Natural killer cell (primary cell): ENCODE data around the gene GPR37. TPM values are rescaled to one million over a fixed set of nuclear protein-coding genes. Genes with fewer than 3 reads are reported as not detected.

Experiments used
- ATAC-seq, 3 donors: fragments of 150-1000 bp in 2 of 3; fragments of 200-7000 bp in 1 of 3; cut with Tn5 transposase; 1 replicate in 1 of 3; 2 replicates in 2 of 3; pipeline ENCODE4 v1.10.0; 2021; ENCODE audit warnings: mild to moderate bottlenecking in 2 of 3, moderate library complexity in 2 of 3
- DNase-seq, 2 donors: peaks; one replicate each; pipeline versions ENCODE4 v3.0.0 to v3.0.0-alpha.2; 2013 to 2021; ENCODE audit warnings: mixed read lengths in 1 of 2
- H3K27ac ChIP-seq: one replicate; pipeline ENCODE4 v1.5.1; 2013; ENCODE audit warnings: mild to moderate bottlenecking, low read length
- H3K27me3 ChIP-seq: one replicate; pipeline ENCODE4 v1.6.1; 2013; ENCODE audit warnings: low read length; ENCODE audit not compliant: control insufficient read depth, insufficient read depth
- H3K36me3 ChIP-seq: one replicate; pipeline ENCODE4 v1.6.1; 2013; ENCODE audit warnings: low read length; ENCODE audit not compliant: control insufficient read depth, insufficient read depth
- H3K4me1 ChIP-seq: one replicate; pipeline ENCODE4 v1.6.1; 2013; ENCODE audit warnings: low read length; ENCODE audit not compliant: control insufficient read depth, insufficient read depth
- H3K4me3 ChIP-seq: one replicate; pipeline ENCODE4 v1.5.1; 2013; ENCODE audit warnings: low read length
- H3K9me3 ChIP-seq: one replicate; pipeline ENCODE4 v1.6.1; 2013; ENCODE audit warnings: low read length; ENCODE audit not compliant: control insufficient read depth, insufficient read depth
- H3K27ac Mint-ChIP-seq, 2 donors: one replicate each; pipeline ENCODE4 v1.8.0; 2022; ENCODE audit warnings: mild to moderate bottlenecking in 2 of 2, mixed read lengths in 2 of 2, moderate library complexity in 1 of 2
- H3K27me3 Mint-ChIP-seq, 2 donors: one replicate each; pipeline ENCODE4 v1.8.0; 2022; ENCODE audit warnings: low read depth in 2 of 2, mixed read lengths in 2 of 2
- H3K36me3 Mint-ChIP-seq: one replicate; pipeline ENCODE4 v1.8.0; 2022; ENCODE audit warnings: mixed read lengths
- H3K4me1 Mint-ChIP-seq, 2 donors: one replicate each; pipeline ENCODE4 v1.8.0; 2022; ENCODE audit warnings: mixed read lengths in 2 of 2
- H3K4me3 Mint-ChIP-seq: one replicate; pipeline ENCODE4 v1.8.0; 2022; ENCODE audit warnings: mild to moderate bottlenecking, moderate library complexity, mixed read lengths
- H3K9me3 Mint-ChIP-seq, 2 donors: one replicate each; pipeline ENCODE4 v1.8.0; 2022; ENCODE audit warnings: mixed read lengths in 2 of 2
- CTCF ChIP-seq: fragments of 200-600 bp; IDR thresholded peaks from one replicate; pipeline ENCODE4 v1.8.0; 2022; ENCODE audit warnings: antibody characterized with exemption
- WGBS: methylation state at CpG from one replicate; pipeline ENCODE4 v1.1.7; 2013; ENCODE audit warnings: missing lambda C conversion rate; ENCODE audit not compliant: insufficient coverage; 5-methylcytosine and 5-hydroxymethylcytosine counted together
- intact Hi-C: fragments of 100-400 bp; cut with micrococcal nuclease; formaldehyde crosslinking; loops from one replicate; pipeline ENCODE4 v1.14.2; 2022
- total RNA-seq, 4 donors: library from RNA; stranded (reverse); fragments of 120-200 nt in 1 of 4; gene quantifications; one replicate each; pipeline versions ENCODE4 v1.2.3 to v1.2.4, GENCODE V29; 2013 to 2022

The GPR37 gene
- total RNA-seq, 3 donors from 2014 or later (not counting 1 experiment from before 2014, with no cell fraction given) = not detected

- ATAC-seq (no peak), DNase-seq (no peak)
- no peak for TF ChIP-seq CTCF
- H3K27me3 ChIP-seq = no peaks in the 10 kb centered on the region
- H3K27me3 Mint-ChIP-seq = peaks cover 0 to 4% of the 10 kb centered on the region in 2 donors
- H3K27ac ChIP-seq = no peak overlapping the region
- no peak overlapping the region for H3K4me3 Mint-ChIP-seq
- intact Hi-C loops = no loop called here
- 91% methylated on average over 2 of the region's 2 CpGs for whole genome bisulfite sequencing
- peaks cover 0 to 2% of the 10 kb centered on the region in 2 donors for H3K9me3 Mint-ChIP-seq
- H3K36me3 Mint-ChIP-seq = no peaks in the 10 kb centered on the region
- H3K4me1 Mint-ChIP-seq = no peaks in the 10 kb centered on the region
- H3K9me3 ChIP-seq = no peaks in the 10 kb centered on the region
- H3K4me1 ChIP-seq = no peaks in the 10 kb centered on the region
- H3K36me3 ChIP-seq = no peaks in the 10 kb centered on the region
- no peak overlapping the region for H3K27ac Mint-ChIP-seq
- H3K4me3 ChIP-seq = no peak overlapping the region
Measured at GRCh38 chr7:124781418-124781817, 15.8 kb upstream of the GPR37 start.

- ATAC-seq = no peak
- H3K36me3 ChIP-seq = no peaks in the 10 kb centered on the region
- intact Hi-C loops = no loop called here
Measured at GRCh38 chr7:124780608-124781007, 15.0 kb upstream of the GPR37 start.

GRCh38 chr7:124780056-124780455, 14.5 kb upstream of the GPR37 start:
- ATAC-seq (no peak), DNase-seq (no peak)
- no peak for TF ChIP-seq CTCF
- Histone ChIP-seq H3K27ac (no peak overlapping the region), H3K36me3 (no peaks in the 10 kb centered on the region), H3K27me3 (no peaks in the 10 kb centered on the region), H3K9me3 (no peaks in the 10 kb centered on the region), H3K4me1 (no peaks in the 10 kb centered on the region), H3K4me3 (no peak overlapping the region)
- Mint-ChIP-seq H3K36me3 (no peaks in the 10 kb centered on the region), H3K27ac (no peak overlapping the region), H3K4me3 (no peak overlapping the region), H3K9me3 (peaks cover 0 to 2% of the 10 kb centered on the region in 2 donors), H3K4me1 (no peaks in the 10 kb centered on the region), H3K27me3 (peaks cover 0 to 4% of the 10 kb centered on the region in 2 donors)
- intact Hi-C loops = no loop called here

More at GRCh38 chr7:124780608-124781007, 15.0 kb upstream of the GPR37 start:
- no peak for TF ChIP-seq CTCF
- Mint-ChIP-seq H3K27me3 (peaks cover 0 to 4% of the 10 kb centered on the region in 2 donors), H3K4me3 (no peak overlapping the region), H3K4me1 (no peaks in the 10 kb centered on the region), H3K36me3 (no peaks in the 10 kb centered on the region), H3K9me3 (peaks cover 0 to 2% of the 10 kb centered on the region in 2 donors), H3K27ac (no peak overlapping the region)
- Histone ChIP-seq H3K4me1 (no peaks in the 10 kb centered on the region), H3K4me3 (no peak overlapping the region), H3K9me3 (no peaks in the 10 kb centered on the region), H3K27ac (no peak overlapping the region), H3K27me3 (no peaks in the 10 kb centered on the region)
- DNase-seq = no peak
- 75% methylated on average over 1 of the region's 1 CpG for WGBS

GRCh38 chr7:124779620-124780019, 14.0 kb upstream of the GPR37 start:
- Histone ChIP-seq H3K4me3 (no peak overlapping the region), H3K36me3 (no peaks in the 10 kb centered on the region), H3K27ac (no peak overlapping the region), H3K27me3 (no peaks in the 10 kb centered on the region), H3K9me3 (no peaks in the 10 kb centered on the region), H3K4me1 (no peaks in the 10 kb centered on the region)
- H3K4me3 Mint-ChIP-seq = no peak overlapping the region
- H3K36me3 Mint-ChIP-seq = no peaks in the 10 kb centered on the region
- H3K27ac Mint-ChIP-seq = no peak overlapping the region
- DNase-seq = no peak
- ATAC-seq = no peak
- no peaks in the 10 kb centered on the region for H3K4me1 Mint-ChIP-seq
- peaks cover 0 to 4% of the 10 kb centered on the region in 2 donors for H3K27me3 Mint-ChIP-seq
- TF ChIP-seq CTCF = no peak
- intact Hi-C loops = no loop called here
- peaks cover 0 to 2% of the 10 kb centered on the region in 2 donors for H3K9me3 Mint-ChIP-seq
